GM10248 (cell line): ENCODE results near the gene MUC21.

Experiments used
- CTCF ChIA-PET: fragments of 300-600 bp; sonication (Branson Sonifier 250); formaldehyde crosslinking; extraction: SDS; loops from one replicate; lab custom pipeline; 2021; ENCODE audit warnings: antibody characterized with exemption; lab: Yijun Ruan, JAX
- POLR2A ChIA-PET: fragments of 350-650 bp; sonication (Branson Sonifier 250); formaldehyde crosslinking; extraction: SDS; loops from one replicate; lab custom pipeline; 2020; ENCODE audit warnings: antibody characterized with exemption; lab: Yijun Ruan, JAX
- DNase-seq: peaks from one replicate; pipeline ENCODE4 v3.0.0; 2012; ENCODE audit errors: extremely low spot score
- TF ChIP-seq, protein P1 (sequence below): IDR thresholded peaks from 2 replicates; pipeline ENCODE4 v1.5.1; 2012; ENCODE audit warnings: mild to moderate bottlenecking, low read depth; ENCODE audit errors: extremely low read depth, missing control alignments, control extremely low read depth

MUC21 gene

DNA sequence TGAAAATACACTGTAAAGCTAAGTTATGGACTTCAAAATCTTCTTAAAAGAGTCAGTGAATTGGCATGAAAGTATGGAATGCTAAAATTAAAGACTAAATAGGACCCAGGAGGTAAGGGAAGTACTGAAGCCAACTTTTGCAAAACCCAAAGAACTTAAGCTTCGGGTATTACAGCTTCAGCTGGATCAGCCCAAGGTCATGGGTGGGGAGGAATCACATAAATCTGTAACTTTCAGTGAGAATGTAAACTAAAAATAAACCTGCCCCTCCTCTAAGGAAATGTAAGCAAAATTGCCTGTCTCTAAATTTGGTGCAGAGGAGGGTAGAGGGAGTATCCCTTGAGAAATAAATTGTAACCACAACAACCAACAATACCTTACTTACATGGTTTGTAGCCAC is 4.4 kb upstream of the MUC21 start:
- POLR2A ChIA-PET = no interaction called here
- TF ChIP-seq, protein P1, sequence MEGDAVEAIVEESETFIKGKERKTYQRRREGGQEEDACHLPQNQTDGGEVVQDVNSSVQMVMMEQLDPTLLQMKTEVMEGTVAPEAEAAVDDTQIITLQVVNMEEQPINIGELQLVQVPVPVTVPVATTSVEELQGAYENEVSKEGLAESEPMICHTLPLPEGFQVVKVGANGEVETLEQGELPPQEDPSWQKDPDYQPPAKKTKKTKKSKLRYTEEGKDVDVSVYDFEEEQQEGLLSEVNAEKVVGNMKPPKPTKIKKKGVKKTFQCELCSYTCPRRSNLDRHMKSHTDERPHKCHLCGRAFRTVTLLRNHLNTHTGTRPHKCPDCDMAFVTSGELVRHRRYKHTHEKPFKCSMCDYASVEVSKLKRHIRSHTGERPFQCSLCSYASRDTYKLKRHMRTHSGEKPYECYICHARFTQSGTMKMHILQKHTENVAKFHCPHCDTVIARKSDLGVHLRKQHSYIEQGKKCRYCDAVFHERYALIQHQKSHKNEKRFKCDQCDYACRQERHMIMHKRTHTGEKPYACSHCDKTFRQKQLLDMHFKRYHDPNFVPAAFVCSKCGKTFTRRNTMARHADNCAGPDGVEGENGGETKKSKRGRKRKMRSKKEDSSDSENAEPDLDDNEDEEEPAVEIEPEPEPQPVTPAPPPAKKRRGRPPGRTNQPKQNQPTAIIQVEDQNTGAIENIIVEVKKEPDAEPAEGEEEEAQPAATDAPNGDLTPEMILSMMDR = no peak
- CTCF ChIA-PET = no interaction called here
- DNase-seq = no peak

DNA sequence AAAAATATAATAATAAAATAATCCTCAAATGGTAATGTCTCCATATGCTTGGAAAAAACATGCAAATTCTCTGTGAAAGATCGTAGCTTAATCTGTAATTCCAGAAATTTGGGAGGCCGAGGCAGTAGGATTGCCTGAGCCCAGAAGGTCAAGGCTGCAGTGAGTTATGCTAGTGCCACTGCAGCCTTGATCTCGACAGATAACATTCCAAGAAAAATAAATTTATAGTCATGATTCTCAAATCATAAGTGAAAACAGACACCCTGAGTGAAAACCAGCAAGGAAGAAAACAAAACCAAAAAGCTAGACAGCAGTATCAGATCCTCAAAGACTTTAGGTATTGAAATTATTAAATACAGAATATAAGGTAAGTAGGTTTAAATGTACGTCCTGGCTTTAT is 3.8 kb upstream of the MUC21 start:
- DNase-seq = no peak
- POLR2A ChIA-PET = no interaction called here
- CTCF ChIA-PET = no interaction called here
- TF ChIP-seq, protein P1 = no peak

DNA sequence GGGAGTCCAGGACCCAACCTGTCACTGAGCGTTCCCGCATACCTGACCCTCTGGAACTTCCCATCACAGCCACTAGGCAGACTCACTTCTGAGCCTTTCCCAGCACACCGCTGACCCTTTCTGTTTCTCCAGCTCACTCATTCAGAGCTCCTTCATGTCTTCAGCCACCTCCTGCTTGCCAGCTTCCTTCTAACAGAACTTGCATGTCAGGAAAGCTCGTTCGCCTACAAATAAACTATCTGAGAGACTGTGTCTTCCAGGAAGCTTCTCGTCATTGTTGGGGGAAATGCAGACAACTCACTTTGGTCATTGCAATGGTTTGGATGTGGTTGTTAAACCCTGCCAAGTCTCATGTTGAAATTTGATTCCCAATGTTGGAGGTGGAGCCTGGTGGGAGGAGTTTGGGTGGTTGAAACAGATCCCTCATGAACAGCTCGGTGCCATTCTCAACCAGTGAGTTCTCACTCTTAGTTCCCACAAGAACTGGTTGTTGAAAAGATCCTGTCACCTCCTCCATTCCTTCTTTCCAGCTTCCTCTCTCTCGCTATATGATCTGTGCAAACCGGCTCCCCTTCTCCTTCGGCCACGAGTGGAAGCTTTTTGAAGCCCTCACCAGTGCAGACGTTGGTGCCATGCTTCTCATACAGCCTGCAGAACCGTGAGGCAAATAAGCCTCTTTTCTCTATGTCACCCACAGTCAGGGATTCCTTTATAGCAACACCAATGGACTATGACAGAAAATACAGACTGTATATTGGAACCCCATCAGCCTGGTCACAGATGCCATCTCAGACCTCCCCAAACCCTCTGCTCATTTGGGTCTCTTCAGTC is 1.4 kb upstream of the MUC21 start:
- no peak for DNase-seq
- POLR2A ChIA-PET = interaction anchor here (0.5 kb wide), 1 partner anchor 367 kb away, joined by 5 read pairs; no protein-coding TSS in a partner anchor

DNA sequence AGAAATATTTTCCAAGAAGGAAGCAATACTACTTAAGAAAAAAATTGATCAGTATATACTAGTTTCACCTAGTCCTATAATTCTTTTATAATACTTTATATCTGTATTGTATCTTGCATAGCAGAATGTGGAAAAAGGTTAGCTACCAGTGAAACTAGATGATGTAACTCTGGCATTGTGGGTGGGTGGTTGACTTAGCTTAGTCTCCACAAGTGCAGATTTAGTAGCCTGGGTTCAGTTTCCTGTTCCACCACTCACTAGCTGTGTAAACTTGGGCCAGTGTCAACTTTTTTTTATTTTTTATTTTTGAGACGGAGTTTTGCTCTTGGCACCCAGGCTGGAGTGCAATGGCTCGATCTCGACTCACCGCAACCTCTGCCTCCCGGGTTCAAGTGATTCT is 2.0 kb downstream of the MUC21 start:
- no peak for DNase-seq
- ChIA-PET CTCF (interaction anchor here (1.0 to 1.8 kb wide), 8 partner anchors 10 to 306 kb away, joined by 3 to 5 read pairs (median 4); no protein-coding TSS in a partner anchor), POLR2A (no interaction called here)
- TF ChIP-seq, protein P1 = no peak

More for the DNA sequence above, 1.4 kb upstream of the MUC21 start:
- CTCF ChIA-PET = interaction anchor here (0.7 to 1.6 kb wide), 4 partner anchors 10 to 59 kb away, joined by 3 to 4 read pairs (median 3); no protein-coding TSS in a partner anchor
- TF ChIP-seq, protein P1 = no peak

DNA sequence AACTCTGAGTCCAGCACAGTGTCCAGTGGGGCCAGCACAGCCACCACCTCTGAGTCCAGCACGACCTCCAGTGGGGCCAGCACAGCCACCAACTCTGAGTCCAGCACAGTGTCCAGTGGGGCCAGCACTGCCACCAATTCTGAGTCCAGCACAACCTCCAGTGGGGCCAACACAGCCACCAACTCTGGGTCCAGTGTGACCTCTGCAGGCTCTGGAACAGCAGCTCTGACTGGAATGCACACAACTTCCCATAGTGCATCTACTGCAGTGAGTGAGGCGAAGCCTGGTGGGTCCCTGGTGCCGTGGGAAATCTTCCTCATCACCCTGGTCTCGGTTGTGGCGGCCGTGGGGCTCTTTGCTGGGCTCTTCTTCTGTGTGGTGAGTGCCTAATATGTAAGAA is 3.8 kb downstream of the MUC21 start:
- TF ChIP-seq, protein P1 = no peak
- DNase-seq = no peak
- ChIA-PET POLR2A (no interaction called here), CTCF (no interaction called here)

DNA sequence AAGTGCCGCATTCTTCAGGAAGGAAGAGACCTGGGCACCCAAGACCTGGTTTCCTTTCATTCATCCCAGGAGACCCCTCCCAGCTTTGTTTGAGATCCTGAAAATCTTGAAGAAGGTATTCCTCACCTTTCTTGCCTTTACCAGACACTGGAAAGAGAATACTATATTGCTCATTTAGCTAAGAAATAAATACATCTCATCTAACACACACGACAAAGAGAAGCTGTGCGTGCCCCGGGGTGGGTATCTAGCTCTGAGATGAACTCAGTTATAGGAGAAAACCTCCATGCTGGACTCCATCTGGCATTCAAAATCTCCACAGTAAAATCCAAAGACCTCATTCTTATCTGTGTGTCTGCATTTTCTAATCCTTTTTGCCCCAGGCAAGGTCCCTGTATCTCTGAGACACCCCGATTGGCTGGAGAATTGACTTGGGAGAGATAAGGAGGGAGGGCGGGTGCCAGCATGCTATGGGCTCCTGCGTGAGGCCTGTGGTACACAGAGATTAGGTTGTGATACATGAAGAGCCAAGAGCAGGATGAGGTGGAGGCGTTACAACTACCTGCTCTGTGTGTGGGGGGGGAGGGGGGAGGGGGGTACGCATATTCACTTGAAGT is 4.8 kb downstream of the MUC21 start:
- no peak for DNase-seq
- POLR2A ChIA-PET = no interaction called here
- TF ChIP-seq, protein P1 = no peak
- CTCF ChIA-PET = interaction anchor here (0.9 to 2.0 kb wide), 3 partner anchors 16 to 53 kb away, joined by 3 to 4 read pairs (median 3); no protein-coding TSS in a partner anchor
